Panc1 (cell line): Measurements from ENCODE around the gene DLGAP1. TPM values are rescaled to one million over a fixed set of nuclear protein-coding genes. Genes with fewer than 3 reads are reported as not detected.

Experiments used
- ATAC-seq: fragments of 200-7000 bp; cut with Tn5 transposase; 2 replicates; pipeline ENCODE4 v1.9.1; 2020; ENCODE audit warnings: mild to moderate bottlenecking, moderate library complexity
- BruUV-seq: library from RNA; stranded (reverse); fragments of 400-500 nt; replicated peaks from 2 replicates; lab custom pipeline; 2021; lab: Mats Ljungman, UMichigan
- CTCF ChIA-PET: fragments of 300-600 bp; sonication (Branson Sonifier 250); formaldehyde crosslinking; loops from one replicate; lab custom pipeline; 2022; ENCODE audit warnings: antibody characterized with exemption; lab: Charles Lee
- POLR2A ChIA-PET: fragments of 300-600 bp; sonication (Branson Sonifier 250); formaldehyde crosslinking; loops from one replicate; lab custom pipeline; 2022; ENCODE audit warnings: antibody characterized with exemption; lab: Charles Lee
- DNase-seq: peaks from one replicate; pipeline ENCODE4 v3.0.0-alpha.2; 2010; ENCODE audit warnings: low read depth, low spot score
- H3K27ac ChIP-seq: 2 replicates; pipeline ENCODE4 v1.5.1; 2011; ENCODE audit warnings: mild to moderate bottlenecking, low read length, inconsistent platforms
- H3K27me3 ChIP-seq: fragments of 200-500 bp; sonication (Bioruptor generic); 2 replicates; pipeline ENCODE4 v1.6.0; 2014; ENCODE audit warnings: low read length, inconsistent platforms; ENCODE audit not compliant: control insufficient read depth, insufficient read depth
- H3K36me3 ChIP-seq: fragments of 200-500 bp; sonication (Bioruptor generic); 2 replicates; pipeline ENCODE4 v1.5.1; 2014; ENCODE audit warnings: inconsistent platforms, mild to moderate bottlenecking, low read length, moderate library complexity; ENCODE audit not compliant: control insufficient read depth, insufficient read depth
- H3K4me1 ChIP-seq: 2 replicates; pipeline ENCODE4 v1.5.1; 2011; ENCODE audit warnings: inconsistent platforms, mild to moderate bottlenecking, low read length, moderate library complexity; ENCODE audit not compliant: control insufficient read depth, insufficient read depth
- H3K4me3 ChIP-seq, 2 experiments: 2 replicates each; pipeline ENCODE4 v1.5.1; 2011 to 2012; ENCODE audit warnings: low read depth in 2 of 2, low read length in 2 of 2, mild to moderate bottlenecking in 2 of 2, inconsistent platforms in 1 of 2, moderate library complexity in 1 of 2
- H3K9me3 ChIP-seq: fragments of 200-500 bp; sonication (Bioruptor generic); 2 replicates; pipeline ENCODE4 v1.5.1; 2014; ENCODE audit warnings: low read depth, mild to moderate bottlenecking, inconsistent platforms, low read length, moderate library complexity; ENCODE audit not compliant: control insufficient read depth, insufficient read depth
- CTCF ChIP-seq: fragments of 450-650 bp; IDR thresholded peaks from 2 replicates; pipeline ENCODE4 v1.5.1; 2017; ENCODE audit warnings: mild to moderate bottlenecking
- POLR2AphosphoS5 ChIP-seq: IDR thresholded peaks from 2 replicates; pipeline ENCODE4 v1.6.1; 2012; ENCODE audit warnings: mild to moderate bottlenecking, low read depth, low read length, moderate library complexity
- REST ChIP-seq, 2 experiments: IDR thresholded peaks; 2 replicates each; pipeline ENCODE4 v1.6.1; 2011 to 2012; ENCODE audit warnings: low read depth in 2 of 2, control low read depth in 1 of 2, low read length in 1 of 2, mild to moderate bottlenecking in 1 of 2, moderate library complexity in 1 of 2; ENCODE audit not compliant: insufficient read depth in 1 of 2
- SIN3A ChIP-seq: IDR thresholded peaks from 2 replicates; pipeline ENCODE4 v1.6.1; 2012; ENCODE audit warnings: low read depth, mild to moderate bottlenecking, low read length, moderate library complexity, borderline replicate concordance; ENCODE audit not compliant: insufficient read depth
- TCF7L2 ChIP-seq: IDR thresholded peaks from 2 replicates; pipeline ENCODE4 v1.6.1; 2011; ENCODE audit warnings: mild to moderate bottlenecking, low read depth, low read length, inconsistent platforms
- in situ Hi-C: cut with HindIII; loops from 2 replicates; pipeline ENCODE4 v1.10.0; 2016; ENCODE audit warnings: low sequenced_read_pairs, low pct_unique_long_range_greater_than_20kb
- intact Hi-C: fragments of 100-400 bp; cut with micrococcal nuclease; formaldehyde crosslinking; loops from one replicate; pipeline ENCODE4 v1.10.0; 2022; ENCODE audit not compliant: unreplicated experiment
- total RNA-seq: library from RNA; stranded (reverse); gene quantifications from one replicate; pipeline ENCODE4 v1.2.1, GENCODE V29; 2021; ENCODE audit not compliant: unreplicated experiment

The DLGAP1 gene
- total RNA-seq, 1 experiment from 2014 or later = 1.8 TPM

- in situ Hi-C loops = no loop called here
- intact Hi-C loops = no loop called here
- Histone ChIP-seq H3K36me3 (no peaks in the 10 kb centered on the region), H3K27me3 (no peaks in the 10 kb centered on the region), H3K4me3 (no peak overlapping the region), H3K9me3 (no peaks in the 10 kb centered on the region), H3K27ac (peak overlapping the region; percentile 93), H3K4me1 (peaks cover 49% of the 10 kb centered on the region)
- DNase-seq (no peak), ATAC-seq (no peak)
- TF ChIP-seq POLR2AphosphoS5 (no peak), REST (IDR thresholded peaks at IDR 0.05; ENCODE audit: insufficient read depth in 1 of 2, low read depth in 2 of 2, low read length in 1 of 2) (no peak), TCF7L2 (no peak), SIN3A (no peak), CTCF (no peak)
- ChIA-PET POLR2A (interaction anchor here (0.5 kb wide), 1 partner anchor 23 kb away, joined by 4 read pairs; no protein-coding TSS in a partner anchor), CTCF (interaction anchor here (0.7 kb wide), 1 partner anchor 57 kb away, joined by 5 read pairs; no protein-coding TSS in a partner anchor)
- no TSS peak for BruUV-seq
These were observed 829.4 kb downstream of the DLGAP1 start for GRCh38 chr18:3625742-3626091.

- Histone ChIP-seq H3K9me3 (no peaks in the 10 kb centered on the region), H3K27me3 (no peaks in the 10 kb centered on the region), H3K4me1 (peaks cover 49% of the 10 kb centered on the region), H3K36me3 (no peaks in the 10 kb centered on the region), H3K27ac (peak overlapping the region; percentile 93), H3K4me3 (peak overlapping the region; percentile 2 to 26; a peak in 3 of 4 replicates)
- intact Hi-C loops = no loop called here
- ATAC-seq (peak; percentile 80), DNase-seq (no peak)
- TF ChIP-seq POLR2AphosphoS5 = peak; percentile 77
- no peak for TF ChIP-seq CTCF
- BruUV-seq = no TSS peak
- CTCF ChIA-PET = no interaction called here
- in situ Hi-C loops = no loop called here
- POLR2A ChIA-PET = interaction anchor here (0.5 to 2.2 kb wide), 6 partner anchors 22 to 174 kb away, joined by 3 to 17 read pairs (median 4); no protein-coding TSS in a partner anchor
These were observed 830.0 kb downstream of the DLGAP1 start for GRCh38 chr18:3624935-3625741.
